GM23338 (cell line): ENCODE measurements around the gene MTARC2. TPM values are rescaled to one million over a fixed set of nuclear protein-coding genes. Genes with fewer than 3 reads are reported as not detected.
A peak's percentile ranks its signal among the peaks of the same experiment; 100 is the strongest.

Source experiments
- ATAC-seq: fragments of 200-7000 bp; cut with Tn5 transposase; 3 replicates; pipeline ENCODE4 v1.9.1; 2020
- DNase-seq: peaks from one replicate; pipeline ENCODE4 v3.0.0-alpha.2; 2015; ENCODE audit warnings: low spot score
- H2AFZ ChIP-seq: fragments of 200-600 bp; sonication (generic); 2 replicates; pipeline ENCODE4 v1.8.0; 2016; ENCODE audit warnings: antibody characterized with exemption, mild to moderate bottlenecking, moderate library complexity
- H3F3A ChIP-seq: fragments of 200-600 bp; sonication (generic); replicated peaks from 2 replicates; pipeline ENCODE4 v1.8.0; 2017; ENCODE audit warnings: antibody characterized with exemption, mixed run types, low read depth
- H3K27ac ChIP-seq: fragments of 200-600 bp; sonication (generic); 2 replicates; pipeline ENCODE4 v1.6.1; 2016; ENCODE audit warnings: low read depth
- H3K27me3 ChIP-seq: fragments of 200-600 bp; sonication (generic); 2 replicates; pipeline ENCODE4 v1.8.0; 2016; ENCODE audit warnings: mild to moderate bottlenecking, mixed run types, moderate library complexity; ENCODE audit not compliant: insufficient read depth
- H3K36me3 ChIP-seq: fragments of 200-600 bp; sonication (generic); 2 replicates; pipeline ENCODE4 v1.8.0; 2016; ENCODE audit warnings: mild to moderate bottlenecking; ENCODE audit not compliant: insufficient read depth
- H3K4me1 ChIP-seq: fragments of 200-600 bp; sonication (generic); 2 replicates; pipeline ENCODE4 v1.8.0; 2016; ENCODE audit warnings: mild to moderate bottlenecking, moderate library complexity; ENCODE audit not compliant: insufficient read depth
- H3K4me2 ChIP-seq: fragments of 200-600 bp; sonication (generic); 2 replicates; pipeline ENCODE4 v1.7.1; 2017; ENCODE audit warnings: mixed run types
- H3K4me3 ChIP-seq: fragments of 200-600 bp; sonication (generic); 2 replicates; pipeline ENCODE4 v1.6.1; 2016; ENCODE audit warnings: mixed run types
- H3K79me2 ChIP-seq: fragments of 200-600 bp; sonication (generic); replicated peaks from 2 replicates; pipeline ENCODE4 v1.8.0; 2017; ENCODE audit warnings: mild to moderate bottlenecking; ENCODE audit not compliant: insufficient read depth
- H3K9me2 ChIP-seq: fragments of 200-600 bp; sonication (generic); 2 replicates; pipeline ENCODE4 v1.8.0; 2017; ENCODE audit not compliant: insufficient read depth
- H4K20me1 ChIP-seq: fragments of 200-600 bp; sonication (generic); replicated peaks from 2 replicates; pipeline ENCODE4 v1.8.0; 2017; ENCODE audit warnings: mild to moderate bottlenecking; ENCODE audit not compliant: insufficient read depth
- H3K27ac Mint-ChIP-seq: 2 replicates; pipeline ENCODE4 v1.8.0; 2020; ENCODE audit warnings: inconsistent platforms, mild to moderate bottlenecking, moderate library complexity, mixed read lengths
- H3K27me3 Mint-ChIP-seq: 3 replicates; pipeline ENCODE4 v1.8.0; 2022; ENCODE audit warnings: low read depth, mild to moderate bottlenecking, moderate library complexity, mixed read lengths, inconsistent platforms; ENCODE audit not compliant: insufficient read depth, poor library complexity
- H3K36me3 Mint-ChIP-seq: 3 replicates; pipeline ENCODE4 v1.8.0; 2021; ENCODE audit warnings: low read depth, mild to moderate bottlenecking, inconsistent platforms, moderate library complexity, mixed read lengths
- H3K4me1 Mint-ChIP-seq: 3 replicates; pipeline ENCODE4 v1.8.0; 2020; ENCODE audit warnings: mild to moderate bottlenecking, inconsistent platforms, mixed read lengths
- H3K4me3 Mint-ChIP-seq: 3 replicates; pipeline ENCODE4 v1.8.0; 2021; ENCODE audit warnings: moderate library complexity, mild to moderate bottlenecking, inconsistent platforms, mixed read lengths
- H3K9me3 Mint-ChIP-seq: 3 replicates; pipeline ENCODE4 v1.8.0; 2020; ENCODE audit warnings: moderate library complexity, mild to moderate bottlenecking, inconsistent platforms, mixed read lengths
- CREB1 ChIP-seq: fragments of 250-450 bp; sonication (Bioruptor Pico); IDR thresholded peaks from 2 replicates; pipeline ENCODE4 v1.5.0; 2020; ENCODE audit warnings: low read depth, mild to moderate bottlenecking, moderate library complexity
- EZH2 ChIP-seq: fragments of 200-600 bp; sonication (generic); IDR thresholded peaks from one replicate; pipeline ENCODE4 v1.8.0; 2017; ENCODE audit warnings: antibody characterized with exemption, mild to moderate bottlenecking, low read depth; ENCODE audit not compliant: unreplicated experiment
- EZH2phosphoT487 ChIP-seq: fragments of 200-600 bp; sonication (generic); IDR thresholded peaks from one replicate; pipeline ENCODE4 v1.8.1; 2018; ENCODE audit warnings: antibody characterized with exemption; ENCODE audit not compliant: unreplicated experiment
- JUNB ChIP-seq: IDR thresholded peaks from one replicate; pipeline ENCODE4 v1.6.1; 2016; ENCODE audit warnings: antibody characterized with exemption; ENCODE audit not compliant: unreplicated experiment
- NANOG ChIP-seq: IDR thresholded peaks from 2 replicates; pipeline ENCODE4 v1.6.1; 2016; ENCODE audit warnings: antibody characterized with exemption, borderline replicate concordance
- POLR2AphosphoS5 ChIP-seq: IDR thresholded peaks from 2 replicates; pipeline ENCODE4 v1.6.1; 2016; ENCODE audit warnings: antibody characterized with exemption, low read depth
- STAT1 ChIP-seq: IDR thresholded peaks from one replicate; pipeline ENCODE4 v1.6.1; 2016; ENCODE audit warnings: antibody characterized with exemption; ENCODE audit not compliant: unreplicated experiment
- ZNF114 ChIP-seq: fragments of 250-450 bp; sonication (Bioruptor Pico); IDR thresholded peaks from 2 replicates; pipeline ENCODE4 v1.5.0; 2020; ENCODE audit warnings: mild to moderate bottlenecking, moderate library complexity
- ZNF331 ChIP-seq: fragments of 250-450 bp; sonication (Bioruptor Pico); IDR thresholded peaks from 2 replicates; pipeline ENCODE4 v1.5.0; 2020; ENCODE audit warnings: low read depth, mild to moderate bottlenecking, moderate library complexity
- polyA plus RNA-seq: library from polyadenylated mRNA; unstranded; fragments of >200 nt; fragmentation: Nextera tagmentation; extraction: Ambion mirVana; gene quantifications from 2 replicates; pipeline ENCODE4 v1.2.1, GENCODE V29; 2016
- total RNA-seq: library from RNA; depleted of rRNA; stranded (reverse); fragments of >200 nt; shearing (Covaris generic); gene quantifications from 2 replicates; pipeline ENCODE4 v1.2.3, GENCODE V29; 2014
- TF ChIP-seq, protein P1 (sequence below): fragments of 250-450 bp; sonication (Bioruptor Pico); IDR thresholded peaks from 2 replicates; pipeline ENCODE4 v1.5.0; 2020; ENCODE audit warnings: mild to moderate bottlenecking, moderate library complexity
- TF ChIP-seq, protein P2 (sequence below): IDR thresholded peaks from 2 replicates; pipeline ENCODE4 v1.6.1; 2016; ENCODE audit warnings: antibody characterized with exemption
- TF ChIP-seq, protein P3 (sequence below): IDR thresholded peaks from one replicate; pipeline ENCODE4 v1.6.1; 2018; ENCODE audit warnings: antibody characterized with exemption; ENCODE audit not compliant: unreplicated experiment
- TF ChIP-seq, protein P4 (sequence below), 2 experiments: fragments of 200-600 bp in 1 of 2; sonication (generic) in 1 of 2; conservative IDR thresholded peaks; 2 replicates each; pipeline versions ENCODE4 v1.5.1 to v1.6.1; 2016 to 2017; ENCODE audit warnings: antibody characterized with exemption in 2 of 2, low read depth in 2 of 2, mild to moderate bottlenecking in 2 of 2, moderate library complexity in 1 of 2

Gene MTARC2
- total and polyA plus RNA-seq, 2 experiments from 2014 or later = 4.1 to 8.0 TPM

- peak overlapping the region; percentile 79 for H3K4me2 ChIP-seq
- H4K20me1 ChIP-seq = peaks cover 20% of the 10 kb centered on the region
- Mint-ChIP-seq H3K27ac (no peak overlapping the region), H3K9me3 (no peaks in the 10 kb centered on the region), H3K36me3 (peaks cover 13% of the 10 kb centered on the region), H3K4me1 (peaks cover 15% of the 10 kb centered on the region), H3K4me3 (peak overlapping the region; percentile 88), H3K27me3 (peaks cover 5% of the 10 kb centered on the region)
- TF ChIP-seq, protein P1, sequence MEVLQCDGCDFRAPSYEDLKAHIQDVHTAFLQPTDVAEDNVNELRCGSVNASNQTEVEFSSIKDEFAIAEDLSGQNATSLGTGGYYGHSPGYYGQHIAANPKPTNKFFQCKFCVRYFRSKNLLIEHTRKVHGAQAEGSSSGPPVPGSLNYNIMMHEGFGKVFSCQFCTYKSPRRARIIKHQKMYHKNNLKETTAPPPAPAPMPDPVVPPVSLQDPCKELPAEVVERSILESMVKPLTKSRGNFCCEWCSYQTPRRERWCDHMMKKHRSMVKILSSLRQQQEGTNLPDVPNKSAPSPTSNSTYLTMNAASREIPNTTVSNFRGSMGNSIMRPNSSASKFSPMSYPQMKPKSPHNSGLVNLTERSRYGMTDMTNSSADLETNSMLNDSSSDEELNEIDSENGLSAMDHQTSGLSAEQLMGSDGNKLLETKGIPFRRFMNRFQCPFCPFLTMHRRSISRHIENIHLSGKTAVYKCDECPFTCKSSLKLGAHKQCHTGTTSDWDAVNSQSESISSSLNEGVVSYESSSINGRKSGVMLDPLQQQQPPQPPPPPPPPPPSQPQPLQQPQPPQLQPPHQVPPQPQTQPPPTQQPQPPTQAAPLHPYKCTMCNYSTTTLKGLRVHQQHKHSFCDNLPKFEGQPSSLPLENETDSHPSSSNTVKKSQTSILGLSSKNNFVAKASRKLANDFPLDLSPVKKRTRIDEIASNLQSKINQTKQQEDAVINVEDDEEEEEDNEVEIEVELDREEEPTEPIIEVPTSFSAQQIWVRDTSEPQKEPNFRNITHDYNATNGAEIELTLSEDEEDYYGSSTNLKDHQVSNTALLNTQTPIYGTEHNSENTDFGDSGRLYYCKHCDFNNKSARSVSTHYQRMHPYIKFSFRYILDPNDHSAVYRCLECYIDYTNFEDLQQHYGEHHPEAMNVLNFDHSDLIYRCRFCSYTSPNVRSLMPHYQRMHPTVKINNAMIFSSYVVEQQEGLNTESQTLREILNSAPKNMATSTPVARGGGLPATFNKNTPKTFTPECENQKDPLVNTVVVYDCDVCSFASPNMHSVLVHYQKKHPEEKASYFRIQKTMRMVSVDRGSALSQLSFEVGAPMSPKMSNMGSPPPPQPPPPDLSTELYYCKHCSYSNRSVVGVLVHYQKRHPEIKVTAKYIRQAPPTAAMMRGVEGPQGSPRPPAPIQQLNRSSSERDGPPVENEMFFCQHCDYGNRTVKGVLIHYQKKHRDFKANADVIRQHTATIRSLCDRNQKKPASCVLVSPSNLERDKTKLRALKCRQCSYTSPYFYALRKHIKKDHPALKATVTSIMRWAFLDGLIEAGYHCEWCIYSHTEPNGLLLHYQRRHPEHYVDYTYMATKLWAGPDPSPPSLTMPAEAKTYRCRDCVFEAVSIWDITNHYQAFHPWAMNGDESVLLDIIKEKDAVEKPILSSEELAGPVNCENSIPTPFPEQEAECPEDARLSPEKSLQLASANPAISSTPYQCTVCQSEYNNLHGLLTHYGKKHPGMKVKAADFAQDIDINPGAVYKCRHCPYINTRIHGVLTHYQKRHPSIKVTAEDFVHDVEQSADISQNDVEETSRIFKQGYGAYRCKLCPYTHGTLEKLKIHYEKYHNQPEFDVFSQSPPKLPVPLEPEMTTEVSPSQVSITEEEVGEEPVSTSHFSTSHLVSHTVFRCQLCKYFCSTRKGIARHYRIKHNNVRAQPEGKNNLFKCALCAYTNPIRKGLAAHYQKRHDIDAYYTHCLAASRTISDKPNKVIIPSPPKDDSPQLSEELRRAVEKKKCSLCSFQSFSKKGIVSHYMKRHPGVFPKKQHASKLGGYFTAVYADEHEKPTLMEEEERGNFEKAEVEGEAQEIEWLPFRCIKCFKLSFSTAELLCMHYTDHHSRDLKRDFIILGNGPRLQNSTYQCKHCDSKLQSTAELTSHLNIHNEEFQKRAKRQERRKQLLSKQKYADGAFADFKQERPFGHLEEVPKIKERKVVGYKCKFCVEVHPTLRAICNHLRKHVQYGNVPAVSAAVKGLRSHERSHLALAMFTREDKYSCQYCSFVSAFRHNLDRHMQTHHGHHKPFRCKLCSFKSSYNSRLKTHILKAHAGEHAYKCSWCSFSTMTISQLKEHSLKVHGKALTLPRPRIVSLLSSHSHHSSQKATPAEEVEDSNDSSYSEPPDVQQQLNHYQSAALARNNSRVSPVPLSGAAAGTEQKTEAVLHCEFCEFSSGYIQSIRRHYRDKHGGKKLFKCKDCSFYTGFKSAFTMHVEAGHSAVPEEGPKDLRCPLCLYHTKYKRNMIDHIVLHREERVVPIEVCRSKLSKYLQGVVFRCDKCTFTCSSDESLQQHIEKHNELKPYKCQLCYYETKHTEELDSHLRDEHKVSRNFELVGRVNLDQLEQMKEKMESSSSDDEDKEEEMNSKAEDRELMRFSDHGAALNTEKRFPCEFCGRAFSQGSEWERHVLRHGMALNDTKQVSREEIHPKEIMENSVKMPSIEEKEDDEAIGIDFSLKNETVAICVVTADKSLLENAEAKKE (CRISPR knock-in tag) = no peak
- TF ChIP-seq, protein P2, sequence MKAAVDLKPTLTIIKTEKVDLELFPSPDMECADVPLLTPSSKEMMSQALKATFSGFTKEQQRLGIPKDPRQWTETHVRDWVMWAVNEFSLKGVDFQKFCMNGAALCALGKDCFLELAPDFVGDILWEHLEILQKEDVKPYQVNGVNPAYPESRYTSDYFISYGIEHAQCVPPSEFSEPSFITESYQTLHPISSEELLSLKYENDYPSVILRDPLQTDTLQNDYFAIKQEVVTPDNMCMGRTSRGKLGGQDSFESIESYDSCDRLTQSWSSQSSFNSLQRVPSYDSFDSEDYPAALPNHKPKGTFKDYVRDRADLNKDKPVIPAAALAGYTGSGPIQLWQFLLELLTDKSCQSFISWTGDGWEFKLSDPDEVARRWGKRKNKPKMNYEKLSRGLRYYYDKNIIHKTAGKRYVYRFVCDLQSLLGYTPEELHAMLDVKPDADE = no peak
- TF ChIP-seq EZH2phosphoT487 = no peak
- no peak for TF ChIP-seq ZNF114 (CRISPR knock-in tag)
- TF ChIP-seq, protein P3, sequence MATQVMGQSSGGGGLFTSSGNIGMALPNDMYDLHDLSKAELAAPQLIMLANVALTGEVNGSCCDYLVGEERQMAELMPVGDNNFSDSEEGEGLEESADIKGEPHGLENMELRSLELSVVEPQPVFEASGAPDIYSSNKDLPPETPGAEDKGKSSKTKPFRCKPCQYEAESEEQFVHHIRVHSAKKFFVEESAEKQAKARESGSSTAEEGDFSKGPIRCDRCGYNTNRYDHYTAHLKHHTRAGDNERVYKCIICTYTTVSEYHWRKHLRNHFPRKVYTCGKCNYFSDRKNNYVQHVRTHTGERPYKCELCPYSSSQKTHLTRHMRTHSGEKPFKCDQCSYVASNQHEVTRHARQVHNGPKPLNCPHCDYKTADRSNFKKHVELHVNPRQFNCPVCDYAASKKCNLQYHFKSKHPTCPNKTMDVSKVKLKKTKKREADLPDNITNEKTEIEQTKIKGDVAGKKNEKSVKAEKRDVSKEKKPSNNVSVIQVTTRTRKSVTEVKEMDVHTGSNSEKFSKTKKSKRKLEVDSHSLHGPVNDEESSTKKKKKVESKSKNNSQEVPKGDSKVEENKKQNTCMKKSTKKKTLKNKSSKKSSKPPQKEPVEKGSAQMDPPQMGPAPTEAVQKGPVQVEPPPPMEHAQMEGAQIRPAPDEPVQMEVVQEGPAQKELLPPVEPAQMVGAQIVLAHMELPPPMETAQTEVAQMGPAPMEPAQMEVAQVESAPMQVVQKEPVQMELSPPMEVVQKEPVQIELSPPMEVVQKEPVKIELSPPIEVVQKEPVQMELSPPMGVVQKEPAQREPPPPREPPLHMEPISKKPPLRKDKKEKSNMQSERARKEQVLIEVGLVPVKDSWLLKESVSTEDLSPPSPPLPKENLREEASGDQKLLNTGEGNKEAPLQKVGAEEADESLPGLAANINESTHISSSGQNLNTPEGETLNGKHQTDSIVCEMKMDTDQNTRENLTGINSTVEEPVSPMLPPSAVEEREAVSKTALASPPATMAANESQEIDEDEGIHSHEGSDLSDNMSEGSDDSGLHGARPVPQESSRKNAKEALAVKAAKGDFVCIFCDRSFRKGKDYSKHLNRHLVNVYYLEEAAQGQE = no peak
- no peak for TF ChIP-seq NANOG
- TF ChIP-seq STAT1 = no peak
- no peak for TF ChIP-seq POLR2AphosphoS5
- no peak for TF ChIP-seq EZH2
- TF ChIP-seq JUNB = no peak
- TF ChIP-seq, protein P4, sequence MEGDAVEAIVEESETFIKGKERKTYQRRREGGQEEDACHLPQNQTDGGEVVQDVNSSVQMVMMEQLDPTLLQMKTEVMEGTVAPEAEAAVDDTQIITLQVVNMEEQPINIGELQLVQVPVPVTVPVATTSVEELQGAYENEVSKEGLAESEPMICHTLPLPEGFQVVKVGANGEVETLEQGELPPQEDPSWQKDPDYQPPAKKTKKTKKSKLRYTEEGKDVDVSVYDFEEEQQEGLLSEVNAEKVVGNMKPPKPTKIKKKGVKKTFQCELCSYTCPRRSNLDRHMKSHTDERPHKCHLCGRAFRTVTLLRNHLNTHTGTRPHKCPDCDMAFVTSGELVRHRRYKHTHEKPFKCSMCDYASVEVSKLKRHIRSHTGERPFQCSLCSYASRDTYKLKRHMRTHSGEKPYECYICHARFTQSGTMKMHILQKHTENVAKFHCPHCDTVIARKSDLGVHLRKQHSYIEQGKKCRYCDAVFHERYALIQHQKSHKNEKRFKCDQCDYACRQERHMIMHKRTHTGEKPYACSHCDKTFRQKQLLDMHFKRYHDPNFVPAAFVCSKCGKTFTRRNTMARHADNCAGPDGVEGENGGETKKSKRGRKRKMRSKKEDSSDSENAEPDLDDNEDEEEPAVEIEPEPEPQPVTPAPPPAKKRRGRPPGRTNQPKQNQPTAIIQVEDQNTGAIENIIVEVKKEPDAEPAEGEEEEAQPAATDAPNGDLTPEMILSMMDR (conservative IDR thresholded peaks at IDR 0.05; ENCODE audit: low read depth in 2 of 2) = no peak
- TF ChIP-seq CREB1 = no peak
- TF ChIP-seq ZNF331 = no peak
- peaks cover 34% of the 10 kb centered on the region for H3K79me2 ChIP-seq
- 0 out of 2 replicates have a peak, but pooled peaks cover 3% of the 10 kb centered on the region for H3K36me3 ChIP-seq
- H3K27me3 ChIP-seq = no peaks in the 10 kb centered on the region
- ATAC-seq (peak; percentile 61), DNase-seq (no peak)
- H3K4me1 ChIP-seq = peaks cover 16% of the 10 kb centered on the region
- H3F3A ChIP-seq = no peaks in the 10 kb centered on the region
- no peaks in the 10 kb centered on the region for H3K9me2 ChIP-seq
- peak overlapping the region; percentile 99 for H2AFZ ChIP-seq
- peak overlapping the region; percentile 61 for H3K4me3 ChIP-seq
- H3K27ac ChIP-seq = peak overlapping the region; percentile 72; the same call in 1 of the 2 replicates
Observed at GRCh38 chr1:220786057-220786336, 37.9 kb downstream of the MTARC2 start.
